Naive thymus-derived CD4-positive, alpha-beta T cell (primary cell): ENCODE results near the gene SMYD4. TPM values are rescaled to one million over a fixed set of nuclear protein-coding genes. Genes with fewer than 3 reads are reported as not detected.
"Not testable (repeated sequence)": the region's sequence is repeated elsewhere in the genome, so short reads cannot be mapped to it uniquely, and the experiment has no call there.

Experiments
- ATAC-seq: fragments of 150-1000 bp; cut with Tn5 transposase; 2 replicates; pipeline ENCODE4 v1.10.0; 2021; ENCODE audit warnings: mild to moderate bottlenecking, moderate library complexity
- CTCF ChIA-PET: fragments of 350-600 bp; sonication (Branson Sonifier 250); formaldehyde crosslinking; loops from one replicate; lab custom pipeline; 2021; ENCODE audit warnings: antibody characterized with exemption; lab: Charles Lee
- POLR2A ChIA-PET: fragments of 350-600 bp; sonication (Branson Sonifier 250); formaldehyde crosslinking; loops from one replicate; lab custom pipeline; 2021; ENCODE audit warnings: antibody characterized with exemption, inconsistent platforms; lab: Charles Lee
- DNase-seq, 9 donors: peaks; one replicate each; pipeline versions ENCODE4 v3.0.0 to v3.0.0-alpha.2; 2020 to 2022; ENCODE audit warnings: mixed read lengths in 1 of 9
- H3K27ac ChIP-seq: one replicate; pipeline ENCODE4 v1.7.0; 2013; ENCODE audit warnings: mild to moderate bottlenecking, low read depth, low read length, moderate library complexity
- H3K27me3 ChIP-seq, 2 donors: one replicate each; pipeline ENCODE4 v1.7.0; 2013; ENCODE audit warnings: low read length in 2 of 2, mild to moderate bottlenecking in 2 of 2, moderate library complexity in 2 of 2; ENCODE audit not compliant: control insufficient read depth in 2 of 2, insufficient read depth in 2 of 2
- H3K36me3 ChIP-seq, 3 experiments: 1 replicate in 2 of 3; 2 replicates in 1 of 3; pipeline ENCODE4 v1.7.0; 2013; ENCODE audit warnings: low read length in 3 of 3, mild to moderate bottlenecking in 3 of 3, moderate library complexity in 1 of 3; ENCODE audit not compliant: insufficient read depth in 3 of 3, control insufficient read depth in 2 of 3
- H3K4me1 ChIP-seq, 2 donors: one replicate each; pipeline ENCODE4 v1.7.0; 2013; ENCODE audit warnings: low read length in 2 of 2, mild to moderate bottlenecking in 2 of 2, moderate library complexity in 1 of 2; ENCODE audit not compliant: control insufficient read depth in 2 of 2, insufficient read depth in 2 of 2
- H3K4me3 ChIP-seq: 2 replicates; pipeline ENCODE4 v1.7.0; 2013; ENCODE audit warnings: mild to moderate bottlenecking, low read length
- H3K9me3 ChIP-seq, 3 experiments: 1 replicate in 2 of 3; 2 replicates in 1 of 3; pipeline ENCODE4 v1.7.0; 2013; ENCODE audit warnings: low read length in 3 of 3; ENCODE audit not compliant: control insufficient read depth in 2 of 3
- H3K27ac Mint-ChIP-seq, 9 donors: one replicate each; pipeline ENCODE4 v1.8.0; 2020 to 2022; ENCODE audit warnings: mixed read lengths in 9 of 9, mild to moderate bottlenecking in 8 of 9, moderate library complexity in 5 of 9, inconsistent platforms in 2 of 9
- H3K27me3 Mint-ChIP-seq, 5 donors: one replicate each; pipeline ENCODE4 v1.8.0; 2021 to 2022; ENCODE audit warnings: mixed read lengths in 5 of 5, mild to moderate bottlenecking in 1 of 5
- H3K36me3 Mint-ChIP-seq, 5 donors: one replicate each; pipeline ENCODE4 v1.8.0; 2020 to 2022; ENCODE audit warnings: mixed read lengths in 5 of 5, mild to moderate bottlenecking in 3 of 5, inconsistent platforms in 1 of 5
- H3K4me1 Mint-ChIP-seq, 7 donors: one replicate each; pipeline ENCODE4 v1.8.0; 2020 to 2022; ENCODE audit warnings: mixed read lengths in 7 of 7, mild to moderate bottlenecking in 3 of 7, inconsistent platforms in 1 of 7
- H3K4me3 Mint-ChIP-seq, 10 donors: one replicate each; pipeline ENCODE4 v1.8.0; 2020 to 2022; ENCODE audit warnings: mild to moderate bottlenecking in 10 of 10, mixed read lengths in 10 of 10, moderate library complexity in 6 of 10, inconsistent platforms in 2 of 10
- H3K9me3 Mint-ChIP-seq, 11 donors: one replicate each; pipeline ENCODE4 v1.8.0; 2020 to 2022; ENCODE audit warnings: mixed read lengths in 11 of 11, mild to moderate bottlenecking in 4 of 11, inconsistent platforms in 1 of 11, moderate library complexity in 1 of 11
- intact Hi-C, 2 donors: fragments of 100-400 bp; cut with micrococcal nuclease; formaldehyde crosslinking; loops; one replicate each; pipeline ENCODE4 v1.15.1; 2023
- polyA plus RNA-seq, 2 donors: library from polyadenylated mRNA; unstranded; fragments of 300-500 nt; fragmentation: Illumina TruSeq; gene quantifications; one replicate each; pipeline ENCODE4 v1.2.3, GENCODE V29; 2021
- total RNA-seq, 6 experiments: library from RNA in 5 of 6; stranded (reverse) in 5 of 6; gene quantifications; 1 replicate in 5 of 6; 2 replicates in 1 of 6; pipeline ENCODE4 v1.2.3 and lab custom pipeline; 2021 to 2026

The SMYD4 gene
- total and polyA plus RNA-seq, 7 experiments from 2014 or later: 9.7 to 38.4 (median 23.3) TPM

- Histone ChIP-seq H3K27me3 (no peaks in the 10 kb centered on the region), H3K4me1 (peaks cover 0 to 2% of the 10 kb centered on the region in 2 donors), H3K9me3 (no peaks in the 10 kb centered on the region), H3K4me3 (no peak overlapping the region), H3K27ac (no peak overlapping the region), H3K36me3 (peaks cover 0 to 29% (median 0%) of the 10 kb centered on the region in 3 experiments)
- no peak for DNase-seq
- intact Hi-C loops: no loop called here
- Mint-ChIP-seq H3K27ac (peak overlapping the region in 7 of 9 donors; percentile 26 to 62 (median 43)), H3K9me3 (no peaks in the 10 kb centered on the region), H3K36me3 (peaks cover 0 to 17% (median 4%) of the 10 kb centered on the region in 5 donors), H3K27me3 (peaks cover 0 to under 1% (median 0%) of the 10 kb centered on the region in 5 donors), H3K4me1 (peaks cover 4 to 17% (median 7%) of the 10 kb centered on the region in 7 donors), H3K4me3 (no peak overlapping the region)
- CTCF ChIA-PET: interaction anchor here (0.6 kb wide), 1 partner anchor 92 kb away, joined by 4 read pairs; no protein-coding TSS in a partner anchor
- ATAC-seq: no peak
- POLR2A ChIA-PET: no interaction called here
Measured at GRCh38 chr17:1774390-1775176, 55.1 kb downstream of the SMYD4 start.

- Histone ChIP-seq H3K9me3 (no peaks in the 10 kb centered on the region), H3K4me3 (no peak overlapping the region), H3K27ac (no peak overlapping the region), H3K4me1 (peaks cover 0 to 7% of the 10 kb centered on the region in 2 donors), H3K36me3 (peaks cover 0 to 26% (median 0%) of the 10 kb centered on the region in 3 experiments), H3K27me3 (no peaks in the 10 kb centered on the region)
- Mint-ChIP-seq H3K36me3 (peaks cover 0 to 14% (median 4%) of the 10 kb centered on the region in 5 donors), H3K4me3 (no peak overlapping the region), H3K27me3 (peaks cover 0 to 4% (median 0%) of the 10 kb centered on the region in 5 donors), H3K27ac (peak overlapping the region in 7 of 9 donors; percentile 38 to 84 (median 62)), H3K4me1 (peaks cover 7 to 22% (median 12%) of the 10 kb centered on the region in 7 donors), H3K9me3 (no peaks in the 10 kb centered on the region)
- DNase-seq: no peak
- intact Hi-C loops: no loop called here
- ChIA-PET CTCF (interaction anchor here (0.9 kb wide), 1 partner anchor 10 kb away, joined by 3 read pairs; no protein-coding TSS in a partner anchor), POLR2A (no interaction called here)
- ATAC-seq: no peak
Measured at GRCh38 chr17:1773696-1774181, 56.0 kb downstream of the SMYD4 start.

- POLR2A ChIA-PET: interaction anchor here (0.9 kb wide), 1 partner anchor 56 kb away, joined by 3 read pairs; no protein-coding TSS in a partner anchor
- intact Hi-C loops, H3K4me3 Mint-ChIP-seq, H3K27me3 Mint-ChIP-seq, DNase-seq, H3K27ac ChIP-seq, H3K4me1 ChIP-seq, H3K4me3 ChIP-seq, H3K9me3 Mint-ChIP-seq, H3K27me3 ChIP-seq, ATAC-seq, H3K9me3 ChIP-seq, H3K36me3 Mint-ChIP-seq: not testable (repeated sequence)
- Mint-ChIP-seq H3K4me1 (peaks cover 7 to 22% (median 12%) of the 10 kb centered on the region in 7 donors), H3K27ac (peak overlapping the region in 8 of 9 donors; percentile 48 to 84 (median 62))
- CTCF ChIA-PET: interaction anchor here (0.9 kb wide), 1 partner anchor 10 kb away, joined by 3 read pairs; no protein-coding TSS in a partner anchor
- peaks cover 0 to 21% (median 0%) of the 10 kb centered on the region in 3 experiments for H3K36me3 ChIP-seq
Measured at GRCh38 chr17:1773000-1773695, 56.6 kb downstream of the SMYD4 start.

- Mint-ChIP-seq H3K4me1 (peaks cover 7 to 29% (median 17%) of the 10 kb centered on the region in 7 donors), H3K4me3 (peak overlapping the region in 9 of 10 donors; percentile 42 to 75 (median 67)), H3K27me3 (peaks cover 0 to 4% (median 0%) of the 10 kb centered on the region in 5 donors), H3K36me3 (peaks cover 0 to 2% (median 0%) of the 10 kb centered on the region in 5 donors), H3K27ac (peak overlapping the region in 7 of 9 donors; percentile 52 to 92 (median 85)), H3K9me3 (no peaks in the 10 kb centered on the region)
- Histone ChIP-seq H3K27ac (no peak overlapping the region), H3K4me3 (no peak overlapping the region), H3K4me1 (peaks cover 0 to 7% of the 10 kb centered on the region in 2 donors), H3K36me3 (no peaks in the 10 kb centered on the region), H3K9me3 (no peaks in the 10 kb centered on the region), H3K27me3 (no peaks in the 10 kb centered on the region)
- ChIA-PET CTCF (interaction anchor here (0.8 to 1.1 kb wide), 2 partner anchors 8 to 49 kb away, joined by 3 to 5 read pairs; partner anchors contain the start of gene SERPINF1), POLR2A (interaction anchor here (1.6 kb wide), 1 partner anchor 60 kb away, joined by 3 read pairs; the partner anchor contains the start of genes RPA1 and SMYD4)
- ATAC-seq (peak; percentile 10), DNase-seq (peak in 4 of 9 donors; percentile 7 to 21 (median 12))
- intact Hi-C loops: no loop called here
Measured at GRCh38 chr17:1769822-1770477, 59.8 kb downstream of the SMYD4 start.

GRCh38 chr17:1767358-1767757, 62.3 kb downstream of the SMYD4 start:
- intact Hi-C loops: no loop called here
- POLR2A ChIA-PET: no interaction called here
- Histone ChIP-seq H3K4me3 (no peak overlapping the region), H3K36me3 (no peaks in the 10 kb centered on the region), H3K9me3 (no peaks in the 10 kb centered on the region), H3K27me3 (no peaks in the 10 kb centered on the region), H3K4me1 (peaks cover 19 to 31% of the 10 kb centered on the region in 2 donors), H3K27ac (no peak overlapping the region)
- no peak for DNase-seq
- peaks cover 23 to 54% (median 35%) of the 10 kb centered on the region in 7 donors for H3K4me1 Mint-ChIP-seq
- CTCF ChIA-PET: interaction anchor here (1.2 to 2.5 kb wide), 2 partner anchors 16 to 46 kb away, joined by 3 to 9 read pairs; no protein-coding TSS in a partner anchor
- H3K27ac Mint-ChIP-seq: peak overlapping the region in 6 of 9 donors; percentile 36 to 82 (median 64)
- H3K9me3 Mint-ChIP-seq: peaks cover 0 to 2% (median 0%) of the 10 kb centered on the region in 11 donors
- no peak for ATAC-seq
- H3K4me3 Mint-ChIP-seq: peak overlapping the region in 3 of 10 donors; percentile 6 to 48 (median 16)
- peaks cover 0 to 4% (median 0%) of the 10 kb centered on the region in 5 donors for H3K27me3 Mint-ChIP-seq
- peaks cover 0 to 5% (median 0%) of the 10 kb centered on the region in 5 donors for H3K36me3 Mint-ChIP-seq
